Measurements from ENCODE around the gene APOO.

DNA sequence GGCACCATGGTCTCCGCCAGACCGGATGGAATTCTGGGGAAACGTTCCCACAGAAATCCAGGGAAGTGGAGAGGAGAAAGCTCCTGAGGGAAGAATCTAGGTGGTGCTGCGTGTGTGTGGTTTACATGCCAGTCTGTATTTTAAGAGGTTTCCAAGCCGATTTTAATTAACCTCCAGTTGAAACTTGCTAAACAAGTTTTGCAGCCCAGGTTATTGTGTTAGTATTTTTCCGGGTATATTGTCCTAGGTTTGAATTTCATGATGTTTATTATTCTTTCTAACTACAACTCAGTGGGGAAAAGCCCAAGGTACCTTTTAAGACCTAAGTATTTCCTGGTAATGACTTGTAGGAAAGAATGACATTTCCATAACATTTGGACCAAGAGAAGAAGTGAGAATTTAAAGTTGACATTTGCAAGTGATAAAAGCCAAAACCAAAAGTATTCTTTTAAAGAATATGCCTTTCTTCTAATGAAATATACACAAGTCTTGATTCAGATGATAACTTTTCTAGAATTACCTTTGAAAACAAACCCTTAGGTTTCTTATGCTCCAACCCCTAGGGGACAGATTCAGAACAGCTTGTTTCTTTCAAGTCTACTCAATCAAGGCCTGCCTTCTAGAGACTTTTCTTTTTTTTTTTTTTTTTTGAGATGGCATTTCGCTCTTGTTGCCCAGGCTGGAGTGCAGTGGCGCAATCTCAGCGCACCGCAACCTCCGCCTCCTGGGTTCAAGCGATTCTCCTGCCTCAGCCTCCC lies 110.2 kb downstream of the APOO start:
- TF ChIP-seq, protein P1, sequence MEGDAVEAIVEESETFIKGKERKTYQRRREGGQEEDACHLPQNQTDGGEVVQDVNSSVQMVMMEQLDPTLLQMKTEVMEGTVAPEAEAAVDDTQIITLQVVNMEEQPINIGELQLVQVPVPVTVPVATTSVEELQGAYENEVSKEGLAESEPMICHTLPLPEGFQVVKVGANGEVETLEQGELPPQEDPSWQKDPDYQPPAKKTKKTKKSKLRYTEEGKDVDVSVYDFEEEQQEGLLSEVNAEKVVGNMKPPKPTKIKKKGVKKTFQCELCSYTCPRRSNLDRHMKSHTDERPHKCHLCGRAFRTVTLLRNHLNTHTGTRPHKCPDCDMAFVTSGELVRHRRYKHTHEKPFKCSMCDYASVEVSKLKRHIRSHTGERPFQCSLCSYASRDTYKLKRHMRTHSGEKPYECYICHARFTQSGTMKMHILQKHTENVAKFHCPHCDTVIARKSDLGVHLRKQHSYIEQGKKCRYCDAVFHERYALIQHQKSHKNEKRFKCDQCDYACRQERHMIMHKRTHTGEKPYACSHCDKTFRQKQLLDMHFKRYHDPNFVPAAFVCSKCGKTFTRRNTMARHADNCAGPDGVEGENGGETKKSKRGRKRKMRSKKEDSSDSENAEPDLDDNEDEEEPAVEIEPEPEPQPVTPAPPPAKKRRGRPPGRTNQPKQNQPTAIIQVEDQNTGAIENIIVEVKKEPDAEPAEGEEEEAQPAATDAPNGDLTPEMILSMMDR (IDR thresholded peaks at IDR 0.05), result peak in 1 of 7 experiments; percentile 2
- peak in 1 of 3 donors; percentile 44 for TF ChIP-seq POLR2A (IDR thresholded peaks at IDR 0.05)
